Measurements from ENCODE around the gene GALNT5. TPM values are rescaled to one million over a fixed set of nuclear protein-coding genes. Genes with fewer than 3 reads are reported as not detected.
"Not testable (repeated sequence)": the region's sequence is repeated elsewhere in the genome, so short reads cannot be mapped to it uniquely, and the experiment has no call there.

GALNT5 gene
- total RNA-seq, 4 donors from 2014 or later: 0.26 to 0.98 (median 0.37) TPM

DNA sequence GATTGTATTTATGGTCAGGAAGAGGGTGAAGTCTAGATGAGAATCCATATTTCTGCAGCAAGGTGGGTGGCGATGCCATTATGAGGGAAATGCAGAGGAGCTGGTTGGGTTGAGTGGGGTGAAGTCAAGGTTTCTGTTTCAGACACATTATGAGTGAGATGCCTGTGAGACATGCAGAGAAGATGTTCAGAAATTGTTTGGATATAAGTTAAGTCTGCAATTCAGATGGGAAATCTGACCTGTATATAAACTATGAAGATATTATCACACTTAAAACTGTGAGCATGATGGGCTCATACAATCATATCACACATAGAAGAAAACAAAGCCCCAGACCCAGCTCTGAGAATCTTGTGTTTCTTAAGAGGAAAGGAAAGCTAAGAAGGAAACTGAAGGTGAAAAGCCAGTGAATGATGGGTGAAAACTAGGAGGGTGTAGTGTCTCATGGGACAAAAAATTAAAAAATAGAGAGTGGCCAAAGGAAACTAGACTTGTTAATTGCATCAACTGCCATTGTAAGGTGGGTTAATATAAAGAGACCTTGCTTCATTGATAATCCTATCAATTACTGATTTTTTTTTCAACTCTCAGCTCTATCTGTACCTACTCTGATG, 14.2 kb downstream of the GALNT5 start:
- H3K4me3 ChIP-seq: no peak overlapping the region
- H3K9me3 ChIP-seq: no peaks in the 10 kb centered on the region
- no peaks in the 10 kb centered on the region for H3K36me3 ChIP-seq
- WGBS: 86% methylated on average over 1 of the region's 1 CpG
- no peak overlapping the region for H3K27ac ChIP-seq
- H3K27me3 ChIP-seq: no peaks in the 10 kb centered on the region
- TF ChIP-seq, protein P1, sequence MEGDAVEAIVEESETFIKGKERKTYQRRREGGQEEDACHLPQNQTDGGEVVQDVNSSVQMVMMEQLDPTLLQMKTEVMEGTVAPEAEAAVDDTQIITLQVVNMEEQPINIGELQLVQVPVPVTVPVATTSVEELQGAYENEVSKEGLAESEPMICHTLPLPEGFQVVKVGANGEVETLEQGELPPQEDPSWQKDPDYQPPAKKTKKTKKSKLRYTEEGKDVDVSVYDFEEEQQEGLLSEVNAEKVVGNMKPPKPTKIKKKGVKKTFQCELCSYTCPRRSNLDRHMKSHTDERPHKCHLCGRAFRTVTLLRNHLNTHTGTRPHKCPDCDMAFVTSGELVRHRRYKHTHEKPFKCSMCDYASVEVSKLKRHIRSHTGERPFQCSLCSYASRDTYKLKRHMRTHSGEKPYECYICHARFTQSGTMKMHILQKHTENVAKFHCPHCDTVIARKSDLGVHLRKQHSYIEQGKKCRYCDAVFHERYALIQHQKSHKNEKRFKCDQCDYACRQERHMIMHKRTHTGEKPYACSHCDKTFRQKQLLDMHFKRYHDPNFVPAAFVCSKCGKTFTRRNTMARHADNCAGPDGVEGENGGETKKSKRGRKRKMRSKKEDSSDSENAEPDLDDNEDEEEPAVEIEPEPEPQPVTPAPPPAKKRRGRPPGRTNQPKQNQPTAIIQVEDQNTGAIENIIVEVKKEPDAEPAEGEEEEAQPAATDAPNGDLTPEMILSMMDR (IDR thresholded peaks at IDR 0.05): no peak
- TF ChIP-seq POLR2AphosphoS5 (IDR thresholded peaks at IDR 0.05): no peak
- TF ChIP-seq EP300 (IDR thresholded peaks at IDR 0.05): no peak
- no peak for TF ChIP-seq POLR2A (IDR thresholded peaks at IDR 0.05)
- no peak for DNase-seq (ENCODE audit: low spot score in 2 of 2)
- H3K4me1 ChIP-seq: no peaks in the 10 kb centered on the region

DNA sequence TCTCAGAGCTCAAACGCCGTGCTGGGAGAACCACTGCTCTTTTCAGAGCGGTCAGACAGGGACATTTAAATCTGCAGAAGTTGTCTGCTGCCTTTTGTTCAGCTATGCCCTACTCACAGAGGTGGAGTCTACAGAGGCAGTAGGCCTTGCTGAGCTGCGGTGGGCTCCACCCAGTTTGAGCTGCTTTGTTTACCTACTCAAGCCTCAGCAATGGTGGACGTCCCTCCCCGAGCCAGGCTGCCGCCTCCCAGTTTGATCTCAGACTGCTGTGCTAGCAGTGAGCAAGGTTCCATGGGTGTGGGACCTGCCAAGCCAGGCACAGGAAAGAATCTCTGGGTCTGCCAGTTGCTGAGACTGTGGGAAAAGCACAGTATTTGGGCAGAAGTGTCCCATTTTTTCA, 21.8 kb downstream of the GALNT5 start:
- not testable (repeated sequence) for H3K4me1 ChIP-seq; H3K4me3 ChIP-seq; H3K27ac ChIP-seq; H3K27me3 ChIP-seq; H3K36me3 ChIP-seq; DNase-seq (ENCODE audit: low spot score in 2 of 2); H3K9me3 ChIP-seq
- WGBS: 87% methylated on average over 7 of the region's 7 CpGs

DNA sequence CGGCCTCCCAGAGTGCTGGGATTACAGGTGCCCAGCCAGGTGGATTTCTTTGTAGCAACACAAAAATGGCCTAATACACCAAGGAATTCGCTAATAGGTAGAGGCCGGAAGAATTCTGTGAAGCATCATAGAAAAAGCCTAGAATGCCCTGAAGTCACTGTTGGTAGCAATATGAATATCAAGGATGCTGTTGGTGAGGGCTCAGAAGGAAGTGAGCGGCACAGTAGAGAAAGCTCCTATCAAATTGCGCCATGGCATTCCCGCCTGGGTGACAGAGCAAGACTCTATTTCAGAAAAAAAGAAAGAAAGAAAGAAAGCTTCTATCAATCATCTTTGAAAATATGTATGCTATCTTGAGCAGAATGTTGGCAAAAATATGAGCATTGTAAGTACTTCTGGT, 23.8 kb downstream of the GALNT5 start:
- peaks cover 4% of the 10 kb centered on the region for H3K9me3 ChIP-seq
- TF ChIP-seq EP300 (IDR thresholded peaks at IDR 0.05) (no peak), POLR2AphosphoS5 (IDR thresholded peaks at IDR 0.05) (no peak), POLR2A (IDR thresholded peaks at IDR 0.05) (no peak)
- TF ChIP-seq, protein P1 (IDR thresholded peaks at IDR 0.05): no peak

DNA sequence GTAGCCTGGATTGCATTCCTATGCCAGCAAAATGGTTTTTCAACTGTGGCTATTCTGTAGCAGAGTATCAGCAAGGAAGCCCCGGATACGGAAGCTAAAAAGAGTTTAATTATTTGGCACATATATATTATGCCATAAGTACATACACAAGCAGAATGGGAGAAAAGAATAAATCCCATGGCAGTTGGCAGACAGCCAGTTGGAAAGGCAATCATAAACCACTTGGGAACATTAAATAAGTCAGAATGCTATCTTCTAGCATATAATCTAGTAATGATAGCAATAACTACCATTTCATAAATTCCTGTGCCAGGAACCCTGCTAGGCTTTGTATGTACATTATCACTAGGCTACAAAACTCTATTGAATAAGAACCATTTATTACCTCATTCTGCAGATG, 26.0 kb downstream of the GALNT5 start:
- no peak for DNase-seq (ENCODE audit: low spot score in 2 of 2)
- Histone ChIP-seq H3K4me1 (no peaks in the 10 kb centered on the region), H3K36me3 (no peaks in the 10 kb centered on the region), H3K27ac (no peak overlapping the region), H3K27me3 (no peaks in the 10 kb centered on the region), H3K9me3 (peaks cover 4% of the 10 kb centered on the region), H3K4me3 (no peak overlapping the region)
- 62% methylated on average over 2 of the region's 2 CpGs for WGBS
- TF ChIP-seq EP300 (IDR thresholded peaks at IDR 0.05) (no peak), POLR2AphosphoS5 (IDR thresholded peaks at IDR 0.05) (no peak), POLR2A (IDR thresholded peaks at IDR 0.05) (no peak)
- TF ChIP-seq, protein P1 (IDR thresholded peaks at IDR 0.05): no peak

More for the DNA sequence above, 23.8 kb downstream of the GALNT5 start:
- no peak for DNase-seq (ENCODE audit: low spot score in 2 of 2)
- no peak overlapping the region for H3K27ac ChIP-seq
- H3K36me3 ChIP-seq: no peaks in the 10 kb centered on the region
- H3K27me3 ChIP-seq: no peaks in the 10 kb centered on the region
- 94% methylated on average over 6 of the region's 6 CpGs for WGBS
- H3K4me1 ChIP-seq: no peaks in the 10 kb centered on the region
- no peak overlapping the region for H3K4me3 ChIP-seq

GRCh38 chr2:157287160-157287559, 29.7 kb downstream of the GALNT5 start:
- H3K9me3 ChIP-seq: no peaks in the 10 kb centered on the region
- no peaks in the 10 kb centered on the region for H3K36me3 ChIP-seq
- H3K27me3 ChIP-seq: no peaks in the 10 kb centered on the region
- DNase-seq (ENCODE audit: low spot score in 2 of 2): no peak
- TF ChIP-seq EP300 (IDR thresholded peaks at IDR 0.05) (no peak), POLR2A (IDR thresholded peaks at IDR 0.05) (no peak), POLR2AphosphoS5 (IDR thresholded peaks at IDR 0.05) (no peak)
- TF ChIP-seq, protein P1 (IDR thresholded peaks at IDR 0.05): no peak
- no peaks in the 10 kb centered on the region for H3K4me1 ChIP-seq
- WGBS: 100% methylated on average over 1 of the region's 1 CpG
- H3K4me3 ChIP-seq: no peak overlapping the region
- no peak overlapping the region for H3K27ac ChIP-seq

DNA sequence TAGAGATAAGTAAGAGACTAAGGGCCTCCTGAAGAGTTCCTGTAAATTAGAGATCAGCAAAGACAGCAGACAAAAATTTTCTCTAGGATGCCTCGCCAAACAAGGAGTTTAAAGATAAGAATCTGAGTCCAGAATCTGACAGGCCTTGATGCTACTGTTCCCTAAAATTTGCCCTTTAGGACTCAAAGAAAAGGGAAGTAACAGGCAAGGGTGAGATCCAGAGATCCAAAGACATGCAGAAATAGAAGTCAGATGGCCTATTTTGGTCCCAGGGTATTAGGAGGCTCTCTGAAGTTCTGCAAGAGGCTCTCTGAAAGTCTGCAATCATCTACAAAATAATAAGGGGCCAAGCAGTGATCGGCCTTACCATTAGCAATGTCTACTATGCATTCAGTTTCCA, 33.0 kb downstream of the GALNT5 start:
- TF ChIP-seq POLR2AphosphoS5 (IDR thresholded peaks at IDR 0.05) (no peak), POLR2A (IDR thresholded peaks at IDR 0.05) (no peak), EP300 (IDR thresholded peaks at IDR 0.05) (no peak)
- TF ChIP-seq, protein P1 (IDR thresholded peaks at IDR 0.05): no peak
- no peaks in the 10 kb centered on the region for H3K27me3 ChIP-seq
- H3K4me1 ChIP-seq: no peaks in the 10 kb centered on the region
- H3K4me3 ChIP-seq: no peak overlapping the region
- no peak for DNase-seq (ENCODE audit: low spot score in 2 of 2)
- no peaks in the 10 kb centered on the region for H3K9me3 ChIP-seq
- H3K36me3 ChIP-seq: no peaks in the 10 kb centered on the region
- WGBS: 98% methylated on average over 2 of the region's 2 CpGs
- no peak overlapping the region for H3K27ac ChIP-seq

All from suprapubic skin (tissue), 4 donors.